Prostate gland (tissue), 2 donors: ENCODE results near the gene ANG.

Experiments used
- CTCF ChIP-seq, 4 experiments: fragments of 200-600 bp in 2 of 4; fragments of 450-650 bp in 2 of 4; sonication (generic) in 2 of 4; IDR thresholded peaks; 1 replicate in 3 of 4; 2 replicates in 1 of 4; pipeline ENCODE4 v1.5.1; 2016 to 2019; ENCODE audit warnings: antibody characterized with exemption in 4 of 4, mild to moderate bottlenecking in 2 of 4, moderate library complexity in 2 of 4
- POLR2A ChIP-seq: fragments of 450-650 bp; IDR thresholded peaks from one replicate; pipeline ENCODE4 v1.6.1; 2016; ENCODE audit warnings: antibody characterized with exemption, mild to moderate bottlenecking
- POLR2AphosphoS5 ChIP-seq: sonication (generic); formaldehyde crosslinking; IDR thresholded peaks from one replicate; pipeline ENCODE4 v1.6.1; 2017; ENCODE audit warnings: antibody characterized with exemption

- no peak for TF ChIP-seq CTCF (IDR thresholded peaks at IDR 0.05)
- TF ChIP-seq POLR2A, result no peak
- TF ChIP-seq POLR2AphosphoS5, result peak; percentile 75
Measured at GRCh38 chr14:20714593-20715250, 26.2 kb downstream of the ANG start.
